ENCODE data around the gene P4HA1. TPM values are rescaled to one million over a fixed set of nuclear protein-coding genes. Genes with fewer than 3 reads are reported as not detected.

P4HA1 gene
- total and polyA plus RNA-seq, 9 of the 15 experiments (the other 6 are each of a cell fraction or from before 2014, with no cell fraction given): 20.2 to 177 (median 28.6) TPM

DNA sequence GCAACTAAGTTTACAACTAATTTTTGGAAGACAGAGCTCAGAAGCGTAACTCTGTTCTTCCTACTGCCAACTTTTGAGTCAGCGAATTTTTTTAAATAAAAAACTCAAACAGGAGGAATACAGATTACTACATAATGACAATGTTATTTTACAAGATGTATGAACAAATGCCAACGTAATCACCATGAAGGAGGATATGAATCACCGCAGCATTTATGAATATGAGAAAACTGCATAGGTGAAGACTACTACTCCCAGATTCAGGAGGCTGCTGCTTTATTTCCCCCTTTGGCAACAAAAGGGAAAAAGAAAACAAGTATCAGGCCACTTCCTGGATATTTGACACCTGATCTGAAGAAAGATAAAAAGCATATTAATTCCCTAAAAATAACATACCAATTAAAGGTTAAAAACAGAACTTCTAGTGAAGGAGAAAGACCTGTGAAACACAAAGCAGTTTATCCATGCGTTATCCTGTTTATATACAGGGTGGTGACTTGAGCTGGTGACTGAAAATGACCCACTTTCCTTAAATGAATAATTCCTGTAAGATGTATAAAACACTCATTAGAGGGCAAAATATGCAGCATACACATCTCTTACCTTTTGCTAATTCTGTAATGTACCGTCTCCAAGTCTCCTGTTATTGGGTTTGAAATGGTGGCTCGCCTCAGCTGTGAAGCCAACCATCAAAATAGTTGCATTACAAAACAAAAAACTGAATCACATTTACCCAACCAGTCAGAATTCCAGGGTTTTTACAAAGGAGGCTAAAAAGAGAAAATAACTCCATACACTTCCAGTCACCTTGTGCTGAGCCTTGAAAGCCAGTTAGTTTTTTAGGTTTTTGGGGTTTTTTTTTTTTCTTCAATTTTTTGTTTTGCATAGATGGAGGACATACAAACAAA lies 52.0 kb downstream of the P4HA1 start:
- Histone ChIP-seq H3K27ac (ENCODE audit: extremely low read depth, low read depth, low read length) (no peak overlapping the region), H2AFZ (ENCODE audit: low read depth, low read length) (no peak overlapping the region), H3K4me3 (no peak overlapping the region), H3K9me3 (replicated peaks; ENCODE audit: control insufficient read depth, insufficient read depth, low read depth, low read length) (no peaks in the 10 kb centered on the region), H3K36me3 (ENCODE audit: control insufficient read depth, insufficient read depth, low read length) (peaks cover 59% of the 10 kb centered on the region), H3K4me2 (ENCODE audit: insufficient read depth, low read length) (no peak overlapping the region), H3K4me1 (replicated peaks in 1 of 2; ENCODE audit: control insufficient read depth in 2 of 2, insufficient read depth in 2 of 2, low read length in 2 of 2) (no peaks in the 10 kb centered on the region), H3K27me3 (ENCODE audit: control insufficient read depth in 2 of 2, insufficient read depth in 2 of 2, low read length in 2 of 2) (no peaks in the 10 kb centered on the region), H3K79me2 (ENCODE audit: control insufficient read depth, insufficient read depth, low read length) (no peaks in the 10 kb centered on the region), H3K9me1 (ENCODE audit: control insufficient read depth, insufficient read depth, low read length) (no peaks in the 10 kb centered on the region), H4K20me1 (replicated peaks; ENCODE audit: control insufficient read depth, insufficient read depth, low read length) (no peaks in the 10 kb centered on the region), H3K9ac (ENCODE audit: insufficient read depth in 1 of 2, low read depth in 2 of 2, low read length in 2 of 2) (no peak overlapping the region)
- no TSS peak for BruUV-seq (replicated peaks)
- ATAC-seq: no peak
- intact Hi-C loops (cut with micrococcal nuclease) (no loop called here), in situ Hi-C loops (cut with MboI) (no loop called here)
- 87% methylated on average over 7 of the region's 7 CpGs for WGBS (ENCODE audit: insufficient coverage, low coverage, missing lambda C conversion rate)
- POLR2A ChIA-PET: no interaction called here
- CTCF ChIA-PET (ENCODE audit: low intra/inter-chr PET ratio): no interaction called here
- no peak for FAIRE-seq
- DNase-seq (ENCODE audit: extremely low read depth in 1 of 4, low spot score in 3 of 4): no peak
- TF ChIP-seq C11orf30 (IDR thresholded peaks at IDR 0.05; ENCODE audit: low read depth) (0 out of 2 replicates have a peak, but pooled peaks have one; percentile 21), TCF3 (CRISPR knock-in tag; IDR thresholded peaks at IDR 0.05) (no peak), HINFP (tag; conservative IDR thresholded peaks at IDR 0.05; ENCODE audit: low read depth) (no peak), BACH1 (tag; IDR thresholded peaks at IDR 0.05) (0 out of 2 replicates have a peak, but pooled peaks have one; percentile 26), ZC3H4 (CRISPR knock-in tag; IDR thresholded peaks at IDR 0.05; ENCODE audit: borderline replicate concordance) (no peak), SMARCE1 (IDR thresholded peaks at IDR 0.05) (no peak), MAFG (tag; conservative IDR thresholded peaks at IDR 0.05) (0 out of 2 replicates have a peak, but pooled peaks have one; percentile 19)
- TF ChIP-seq, protein P1, sequence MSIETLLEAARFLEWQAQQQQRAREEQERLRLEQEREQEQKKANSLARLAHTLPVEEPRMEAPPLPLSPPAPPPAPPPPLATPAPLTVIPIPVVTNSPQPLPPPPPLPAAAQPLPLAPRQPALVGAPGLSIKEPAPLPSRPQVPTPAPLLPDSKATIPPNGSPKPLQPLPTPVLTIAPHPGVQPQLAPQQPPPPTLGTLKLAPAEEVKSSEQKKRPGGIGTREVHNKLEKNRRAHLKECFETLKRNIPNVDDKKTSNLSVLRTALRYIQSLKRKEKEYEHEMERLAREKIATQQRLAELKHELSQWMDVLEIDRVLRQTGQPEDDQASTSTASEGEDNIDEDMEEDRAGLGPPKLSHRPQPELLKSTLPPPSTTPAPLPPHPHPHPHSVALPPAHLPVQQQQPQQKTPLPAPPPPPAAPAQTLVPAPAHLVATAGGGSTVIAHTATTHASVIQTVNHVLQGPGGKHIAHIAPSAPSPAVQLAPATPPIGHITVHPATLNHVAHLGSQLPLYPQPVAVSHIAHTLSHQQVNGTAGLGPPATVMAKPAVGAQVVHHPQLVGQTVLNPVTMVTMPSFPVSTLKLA (conservative IDR thresholded peaks at IDR 0.05): no peak
- TF ChIP-seq, protein P2, sequence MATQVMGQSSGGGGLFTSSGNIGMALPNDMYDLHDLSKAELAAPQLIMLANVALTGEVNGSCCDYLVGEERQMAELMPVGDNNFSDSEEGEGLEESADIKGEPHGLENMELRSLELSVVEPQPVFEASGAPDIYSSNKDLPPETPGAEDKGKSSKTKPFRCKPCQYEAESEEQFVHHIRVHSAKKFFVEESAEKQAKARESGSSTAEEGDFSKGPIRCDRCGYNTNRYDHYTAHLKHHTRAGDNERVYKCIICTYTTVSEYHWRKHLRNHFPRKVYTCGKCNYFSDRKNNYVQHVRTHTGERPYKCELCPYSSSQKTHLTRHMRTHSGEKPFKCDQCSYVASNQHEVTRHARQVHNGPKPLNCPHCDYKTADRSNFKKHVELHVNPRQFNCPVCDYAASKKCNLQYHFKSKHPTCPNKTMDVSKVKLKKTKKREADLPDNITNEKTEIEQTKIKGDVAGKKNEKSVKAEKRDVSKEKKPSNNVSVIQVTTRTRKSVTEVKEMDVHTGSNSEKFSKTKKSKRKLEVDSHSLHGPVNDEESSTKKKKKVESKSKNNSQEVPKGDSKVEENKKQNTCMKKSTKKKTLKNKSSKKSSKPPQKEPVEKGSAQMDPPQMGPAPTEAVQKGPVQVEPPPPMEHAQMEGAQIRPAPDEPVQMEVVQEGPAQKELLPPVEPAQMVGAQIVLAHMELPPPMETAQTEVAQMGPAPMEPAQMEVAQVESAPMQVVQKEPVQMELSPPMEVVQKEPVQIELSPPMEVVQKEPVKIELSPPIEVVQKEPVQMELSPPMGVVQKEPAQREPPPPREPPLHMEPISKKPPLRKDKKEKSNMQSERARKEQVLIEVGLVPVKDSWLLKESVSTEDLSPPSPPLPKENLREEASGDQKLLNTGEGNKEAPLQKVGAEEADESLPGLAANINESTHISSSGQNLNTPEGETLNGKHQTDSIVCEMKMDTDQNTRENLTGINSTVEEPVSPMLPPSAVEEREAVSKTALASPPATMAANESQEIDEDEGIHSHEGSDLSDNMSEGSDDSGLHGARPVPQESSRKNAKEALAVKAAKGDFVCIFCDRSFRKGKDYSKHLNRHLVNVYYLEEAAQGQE (IDR thresholded peaks at IDR 0.05; ENCODE audit: borderline replicate concordance): no peak
- TF ChIP-seq, protein P2 (CRISPR knock-in tag; IDR thresholded peaks at IDR 0.05; ENCODE audit: low read depth): no peak
